NCI-H1694 treated with DMSO at 0.1 percent for 48 hours (cell line): ENCODE measurements around the gene CCDC40.

Experiments
- DNase-seq: peaks from one replicate; lab custom pipeline; 2025; lab: John Stamatoyannopoulos, UW

CCDC40 gene

DNA sequence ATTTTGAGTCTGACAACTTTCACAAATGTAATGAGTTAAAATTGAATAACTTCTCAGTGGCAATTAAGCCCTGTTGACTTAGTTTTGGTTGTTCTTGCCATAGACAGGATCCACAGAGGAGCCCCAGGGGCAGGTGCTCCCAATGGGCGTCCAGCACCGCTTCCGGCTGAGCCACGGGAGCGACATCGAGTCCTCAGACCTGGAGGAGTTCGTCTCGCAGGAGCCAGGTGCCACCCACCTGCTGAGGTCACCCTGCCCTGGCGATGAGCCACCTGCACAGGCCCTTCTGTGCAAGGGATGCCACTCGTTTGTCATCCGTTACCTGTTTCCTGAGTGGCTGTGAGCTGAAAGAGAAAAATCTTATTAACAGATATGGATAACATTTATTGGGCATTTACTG, 10.7 kb downstream of the CCDC40 start:
- DNase-seq = no peak

DNA sequence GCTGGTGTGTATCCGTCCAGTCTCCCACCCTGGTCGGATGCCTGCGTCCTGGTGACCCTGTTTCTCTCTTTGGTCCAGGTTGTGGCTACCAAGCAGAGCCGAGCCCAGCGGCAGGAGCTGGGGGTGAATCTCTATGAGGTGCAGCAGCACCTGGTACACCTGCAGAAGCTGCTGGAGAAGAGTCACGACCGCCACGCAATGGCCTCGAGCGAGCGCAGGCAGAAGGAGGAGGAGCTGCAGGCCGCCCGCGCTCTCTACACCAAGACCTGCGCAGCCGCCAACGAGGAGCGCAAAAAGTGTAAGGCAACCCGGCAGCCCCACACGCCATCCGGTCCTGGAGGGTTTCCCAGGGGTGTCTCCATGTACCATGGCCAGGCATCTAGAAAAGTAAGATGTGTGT, 13.5 kb downstream of the CCDC40 start:
- DNase-seq = no peak

DNA sequence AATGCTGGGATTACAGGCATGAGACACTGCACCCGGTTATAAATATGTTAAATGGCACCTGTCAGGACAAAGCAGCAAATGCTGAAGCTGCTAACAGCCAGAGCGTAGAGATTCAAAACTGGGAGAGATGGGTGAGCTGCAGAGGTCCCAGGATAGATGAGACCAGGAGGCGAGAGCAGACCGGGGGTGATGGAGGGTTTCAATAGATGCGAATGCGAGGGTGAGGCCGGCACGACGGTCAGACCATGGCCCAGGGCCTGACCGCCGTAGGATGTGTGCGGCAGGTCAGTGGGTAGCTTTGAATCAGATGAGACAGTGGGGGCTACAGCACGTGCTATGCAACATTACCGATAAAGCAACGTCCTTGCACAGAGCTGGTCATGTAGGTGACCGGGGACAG, 14.3 kb downstream of the CCDC40 start:
- no peak for DNase-seq

DNA sequence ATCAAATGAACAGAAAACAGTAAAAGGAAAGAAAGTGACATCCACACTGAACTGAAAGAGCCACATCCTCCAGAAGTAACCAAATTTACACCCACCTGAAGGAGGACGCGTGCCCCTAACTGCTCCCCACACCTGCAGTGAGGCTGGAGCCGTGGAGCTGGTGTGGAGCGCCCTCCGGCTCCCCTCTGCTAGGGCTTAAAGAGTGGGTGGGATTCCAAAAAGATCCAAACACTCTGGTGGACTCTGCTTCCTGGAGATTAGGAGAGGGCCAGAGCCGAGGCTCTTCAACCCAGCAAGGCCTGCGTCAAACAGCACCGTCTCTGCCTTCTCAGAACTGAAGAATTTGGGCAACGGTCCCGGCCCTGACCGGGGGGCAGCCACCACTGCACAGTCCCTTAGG, 15.2 kb downstream of the CCDC40 start:
- no peak for DNase-seq

DNA sequence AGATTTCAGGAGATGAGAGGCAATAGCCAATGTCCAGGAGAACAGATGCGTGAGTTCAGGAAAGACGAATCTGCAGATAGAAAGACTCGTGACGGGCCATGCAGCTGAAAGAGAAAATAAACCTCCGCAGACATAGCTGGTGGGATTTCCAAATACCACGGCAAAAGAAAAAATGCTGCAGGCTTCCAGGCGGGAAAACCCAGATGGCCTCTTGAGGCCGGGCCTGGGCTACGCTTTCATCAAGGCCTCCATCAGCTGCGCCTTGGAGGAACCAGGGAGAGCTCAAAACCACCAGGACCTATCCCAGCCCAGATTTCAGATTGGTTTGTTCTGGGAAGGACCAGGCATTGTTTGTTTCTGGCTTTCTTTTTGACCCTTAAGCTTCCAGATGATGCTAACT, 16.7 kb downstream of the CCDC40 start:
- no peak for DNase-seq

DNA sequence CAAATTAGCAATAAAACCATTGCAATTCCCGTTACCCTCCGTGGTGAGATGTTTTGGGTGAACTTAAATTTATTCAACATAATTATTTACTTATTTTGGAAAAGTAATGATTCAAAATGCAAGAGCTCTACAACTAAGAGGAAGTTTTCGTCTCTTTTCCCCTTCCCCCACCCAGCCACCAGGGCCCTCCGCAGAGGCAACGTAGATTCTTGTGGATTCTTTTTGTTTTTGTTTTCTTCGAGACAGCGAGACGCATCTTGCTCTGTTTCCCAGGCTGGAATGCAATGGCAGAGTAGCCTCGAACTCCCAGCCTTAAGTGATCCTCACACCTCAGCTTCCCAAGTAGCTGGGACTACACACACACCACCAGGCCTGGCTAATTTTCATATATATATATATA, 19.2 kb downstream of the CCDC40 start:
- DNase-seq = no peak

DNA sequence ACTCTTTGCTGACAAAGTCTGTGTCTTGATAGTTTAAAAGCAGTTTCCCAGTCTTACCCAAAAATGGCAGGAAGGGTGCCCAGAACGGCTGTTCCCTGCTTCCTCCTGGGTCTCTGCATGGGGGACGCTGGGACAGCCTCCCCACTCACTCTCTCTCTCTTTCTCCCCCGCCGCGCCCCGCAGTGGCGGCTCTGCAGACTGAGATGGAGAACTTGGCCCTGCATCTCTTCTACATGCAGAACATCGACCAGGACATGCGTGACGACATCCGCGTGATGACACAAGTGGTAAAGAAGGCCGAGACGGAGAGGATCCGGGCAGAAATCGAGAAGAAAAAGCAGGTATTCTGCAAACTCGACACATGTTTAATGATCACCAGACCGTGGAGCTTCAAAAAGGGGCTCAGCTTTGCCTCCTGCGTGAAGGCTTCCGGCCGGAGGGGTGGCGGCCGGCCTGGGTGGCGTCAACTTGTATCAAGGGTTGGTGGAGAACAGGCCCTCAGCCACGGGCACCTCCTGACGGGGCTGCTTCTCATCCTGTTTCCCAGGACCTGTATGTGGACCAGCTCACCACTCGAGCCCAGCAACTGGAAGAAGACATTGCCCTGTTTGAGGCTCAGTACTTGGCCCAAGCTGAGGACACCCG, 22.0 kb downstream of the CCDC40 start:
- DNase-seq = no peak

DNA sequence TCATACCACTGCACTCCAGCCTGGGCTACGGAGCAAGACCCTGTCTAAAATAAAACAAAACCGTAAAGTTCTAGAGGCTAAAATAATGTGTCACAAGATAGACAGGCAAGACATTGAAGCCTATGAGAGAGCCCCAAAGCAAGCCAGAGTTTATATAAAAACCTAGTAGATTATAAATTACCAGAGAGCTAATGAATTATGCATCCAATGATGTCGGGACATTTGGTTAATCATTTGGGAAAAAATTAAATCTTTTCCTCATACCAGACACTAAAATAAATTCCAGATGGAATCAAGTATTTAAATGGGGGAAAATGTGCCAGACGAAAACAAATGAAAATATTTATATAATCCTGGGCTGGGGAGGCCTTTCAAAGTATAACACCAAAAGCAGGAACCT, 24.2 kb downstream of the CCDC40 start:
- DNase-seq = no peak

DNA sequence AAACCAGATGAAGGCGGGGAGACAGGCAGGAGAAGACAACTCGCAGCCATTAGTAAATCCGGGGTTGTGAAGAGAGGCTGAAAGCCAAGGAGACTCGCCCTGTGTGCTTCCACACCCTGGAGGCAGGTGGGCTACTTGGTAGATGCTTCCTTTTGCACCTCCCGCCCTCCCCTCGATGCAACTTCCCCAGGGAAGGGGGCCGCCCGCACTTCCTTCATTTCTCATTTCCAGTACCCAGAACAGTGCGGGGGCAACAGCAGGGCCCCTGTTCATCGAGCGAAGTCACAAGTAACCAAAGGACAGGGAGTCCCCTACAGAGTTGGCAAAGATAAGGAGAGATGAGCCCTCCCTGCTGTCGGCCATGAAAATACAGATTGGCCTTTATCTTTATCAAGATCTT, 25.0 kb downstream of the CCDC40 start:
- no peak for DNase-seq

DNA sequence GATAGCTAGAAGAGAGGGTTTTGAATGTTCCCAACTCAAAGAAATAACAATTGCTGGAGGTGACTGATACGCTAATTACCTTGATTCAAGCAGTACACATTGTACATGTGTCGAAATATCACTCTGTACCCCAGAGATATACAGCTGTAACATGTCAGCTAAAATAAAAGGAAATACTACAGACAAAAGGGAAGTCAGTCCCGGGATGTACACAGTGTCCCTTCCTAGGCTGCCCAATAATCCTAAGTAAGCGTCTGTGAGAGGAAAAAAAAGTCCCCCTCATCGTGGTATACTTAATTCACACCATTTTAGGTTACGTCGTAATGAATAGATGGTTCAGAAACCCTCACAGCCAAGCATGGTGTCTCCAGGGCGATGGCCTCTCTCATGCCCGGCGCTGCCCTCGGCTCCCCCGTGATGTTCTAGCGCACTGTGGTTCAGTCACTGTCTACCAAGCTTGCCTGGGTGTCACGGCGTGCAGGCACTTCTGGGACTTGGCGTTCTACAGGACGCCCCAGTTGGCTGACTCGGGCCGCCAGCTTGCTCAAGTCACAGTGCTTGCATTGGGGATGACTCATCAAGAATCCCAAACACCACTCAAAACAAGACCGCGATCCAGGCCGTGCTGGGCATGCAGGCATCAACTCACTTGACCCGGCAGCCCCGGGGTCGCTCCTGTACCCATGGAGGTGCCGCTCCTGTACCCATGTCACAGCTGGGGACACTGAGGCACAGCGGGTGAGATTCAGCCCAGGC, 27.6 kb downstream of the CCDC40 start:
- DNase-seq = no peak

DNA sequence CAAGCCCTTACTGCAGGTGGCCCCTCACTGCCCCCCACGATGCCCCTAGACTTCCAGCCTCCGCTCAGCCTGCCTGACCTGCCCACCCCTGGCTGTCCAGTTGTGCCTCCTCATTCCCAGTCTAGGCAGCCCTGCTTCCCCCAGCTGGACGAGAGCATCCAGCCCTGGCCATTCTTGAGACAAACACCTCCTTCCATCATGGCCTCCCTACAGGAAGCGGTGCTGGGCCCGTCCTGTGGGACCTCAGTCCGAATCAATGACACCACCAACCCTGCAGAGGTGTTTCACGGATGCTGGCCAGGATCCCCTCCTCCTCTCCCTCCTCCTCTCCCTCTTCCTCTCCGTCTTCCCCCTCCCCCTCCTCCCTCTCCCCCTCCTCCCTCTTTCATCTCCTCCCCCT, 28.3 kb downstream of the CCDC40 start:
- no peak for DNase-seq

DNA sequence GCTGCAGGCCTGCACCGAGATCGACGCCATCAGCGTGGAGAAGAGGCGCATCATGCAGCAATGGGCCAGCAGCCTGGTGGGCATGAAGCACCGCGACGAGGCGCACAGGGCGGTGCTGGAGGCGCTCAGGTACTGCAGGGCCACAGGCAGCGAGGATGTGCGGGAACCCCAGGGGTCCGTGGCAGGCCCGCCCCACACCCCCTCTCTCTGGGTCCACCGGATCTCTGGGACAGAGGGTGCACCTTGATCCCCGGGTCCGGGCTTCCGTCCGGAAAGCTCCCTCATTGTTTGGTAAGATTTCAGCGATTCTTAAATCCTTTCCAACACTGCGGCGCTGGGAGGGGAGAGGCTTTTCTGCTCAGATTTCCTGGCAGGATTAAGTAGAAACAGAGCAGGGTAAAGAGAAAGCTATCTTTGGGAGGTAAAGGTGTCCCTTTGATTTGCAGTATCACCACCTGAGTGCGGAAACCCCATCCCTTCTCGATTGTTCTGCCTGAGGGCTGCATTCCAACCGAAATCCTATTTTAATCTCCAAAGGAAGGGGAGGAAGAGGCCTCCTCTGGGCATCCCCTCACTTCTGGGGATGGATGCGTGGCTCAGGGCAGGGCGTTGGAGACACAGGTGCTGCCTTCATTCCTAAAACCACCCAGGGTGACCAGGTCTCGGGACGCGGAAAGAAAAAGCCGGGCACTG, 29.2 kb downstream of the CCDC40 start:
- no peak for DNase-seq

DNA sequence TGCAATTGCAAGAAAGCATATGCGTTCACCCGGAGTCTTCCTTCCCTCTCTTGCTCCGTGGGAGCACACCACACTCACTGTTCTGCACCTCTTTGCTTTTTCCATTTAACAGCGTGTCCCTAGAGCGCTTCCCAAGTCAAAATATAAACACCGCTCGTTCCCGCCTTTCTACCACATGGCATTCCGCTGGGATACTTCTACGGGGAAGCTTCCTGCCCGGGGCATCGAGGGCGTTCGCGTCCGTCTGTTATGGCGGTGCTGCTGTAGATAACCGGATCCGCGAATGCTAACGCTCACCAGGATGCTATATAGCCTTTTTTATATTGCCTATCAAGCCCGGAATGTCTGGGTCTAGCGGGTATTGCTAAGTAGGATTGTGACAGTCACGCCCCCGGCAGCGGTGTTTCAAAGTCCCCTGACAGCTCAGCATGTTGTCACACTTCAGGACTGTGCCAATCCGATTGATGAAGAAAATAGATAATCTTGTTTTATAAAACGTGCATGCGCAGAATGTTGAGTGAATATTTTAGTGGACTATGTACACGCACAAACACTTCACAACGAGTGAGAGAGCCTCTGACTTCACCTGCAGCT, 31.0 kb downstream of the CCDC40 start:
- no peak for DNase-seq

DNA sequence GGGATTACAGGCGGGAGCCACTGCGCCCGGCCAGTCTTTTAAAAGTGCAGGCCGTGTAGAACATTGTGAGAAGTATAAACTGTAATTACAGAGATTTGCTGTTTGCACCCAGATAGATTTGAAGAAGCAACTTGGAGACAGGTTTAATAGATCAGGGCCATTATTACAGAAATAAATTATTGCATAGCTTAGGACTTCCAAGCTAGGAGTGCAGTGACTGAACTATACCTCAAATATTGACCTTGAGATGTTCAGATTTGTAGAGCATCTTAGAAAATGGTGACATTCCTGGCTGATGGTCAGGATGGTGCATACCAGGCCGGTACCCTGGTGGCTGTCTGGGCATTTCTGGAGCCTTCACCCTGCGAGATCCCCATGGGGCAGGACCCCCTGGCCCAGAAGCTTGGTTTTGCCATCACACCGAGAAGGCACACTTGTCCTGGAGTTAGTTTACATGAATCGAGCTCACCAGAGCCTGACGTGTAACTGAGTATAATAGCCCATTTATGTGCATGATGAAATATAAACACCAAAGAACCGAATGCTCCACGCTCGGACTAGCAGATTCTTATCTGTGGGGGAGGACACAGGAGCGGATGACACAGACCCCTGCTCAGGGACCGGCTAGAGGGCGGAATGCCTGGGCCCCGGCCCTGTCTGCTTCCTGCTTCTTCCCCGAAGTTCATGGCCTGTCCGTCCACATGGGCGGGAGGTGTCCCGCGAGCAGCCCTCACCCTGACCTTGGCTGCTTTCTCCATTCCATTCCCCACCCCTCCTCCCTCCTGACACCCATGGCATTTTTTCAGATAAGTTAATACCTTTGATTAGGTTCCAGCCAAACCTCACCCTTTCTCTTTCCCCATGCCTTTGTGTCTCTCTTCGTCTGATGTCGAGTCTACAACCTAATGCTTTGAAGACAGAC, 32.1 kb downstream of the CCDC40 start:
- no peak for DNase-seq

DNA sequence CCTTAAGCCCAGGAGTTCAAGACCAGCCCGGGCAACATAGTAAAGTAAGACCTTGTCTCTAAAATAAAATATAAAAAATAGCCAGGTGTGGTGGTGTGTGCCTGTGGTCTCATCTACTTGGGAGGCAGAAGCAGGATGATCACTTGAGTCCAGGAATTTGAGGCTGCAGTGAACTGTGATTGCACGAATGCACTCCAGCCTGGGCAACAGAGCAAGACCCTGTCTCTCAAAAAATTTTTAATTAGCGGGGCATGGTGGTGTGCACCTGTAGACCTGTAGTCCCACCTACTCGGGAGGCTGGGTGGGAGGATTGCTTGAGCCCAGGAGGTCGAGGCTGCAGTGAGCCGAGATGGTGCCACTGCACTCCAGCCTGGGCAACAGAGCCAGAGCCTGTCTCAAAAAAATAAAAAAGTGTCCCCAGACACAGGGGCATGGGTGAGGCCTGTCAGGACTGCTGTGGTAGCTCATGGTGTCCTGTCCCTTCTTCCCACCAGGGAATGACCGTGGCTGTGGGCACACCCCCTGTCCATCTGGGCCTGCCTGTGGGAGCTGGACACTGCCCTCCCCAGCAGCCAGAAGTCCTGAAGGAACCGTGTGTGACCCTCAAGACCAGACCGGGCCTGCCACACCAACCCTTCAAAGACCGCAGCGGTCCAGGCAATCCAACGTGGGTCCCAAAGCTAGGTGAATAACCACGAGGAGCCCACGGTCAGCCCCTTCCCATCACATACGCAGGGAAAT, 34.1 kb downstream of the CCDC40 start:
- DNase-seq = no peak

DNA sequence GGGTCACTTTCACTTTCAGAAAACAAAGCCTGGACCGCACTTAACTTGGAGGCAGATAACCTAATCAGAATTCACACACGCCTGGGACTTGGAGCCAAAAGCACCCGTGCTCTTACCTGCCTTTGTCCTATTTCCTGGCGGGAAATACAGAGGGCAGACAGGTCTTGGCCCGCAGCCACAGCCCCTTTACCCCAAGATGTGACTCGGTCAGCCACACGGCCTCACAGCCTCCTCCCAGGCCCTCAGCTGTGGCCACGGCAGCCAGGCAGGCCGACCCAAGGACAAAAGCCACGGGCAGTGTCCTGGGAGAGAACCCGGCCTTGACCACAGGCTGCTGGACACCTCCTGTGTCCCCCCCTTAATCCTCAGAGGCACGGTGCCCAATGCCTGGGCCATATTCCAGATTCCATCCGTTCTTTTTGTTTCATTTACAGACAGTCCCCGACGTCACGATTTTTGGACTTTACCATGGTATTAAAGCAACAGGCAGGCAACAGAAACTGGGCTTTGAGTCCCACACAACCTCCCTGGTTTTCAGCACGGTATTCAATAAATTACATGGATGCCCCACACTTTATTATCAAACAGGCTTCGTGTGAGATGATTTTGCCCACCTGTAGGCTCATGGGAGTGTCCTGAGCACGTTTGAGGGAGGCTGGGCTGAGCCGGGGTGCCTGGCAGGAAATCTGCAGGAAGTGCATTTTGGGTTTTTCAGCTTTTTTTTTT, 34.8 kb downstream of the CCDC40 start:
- no peak for DNase-seq

DNA sequence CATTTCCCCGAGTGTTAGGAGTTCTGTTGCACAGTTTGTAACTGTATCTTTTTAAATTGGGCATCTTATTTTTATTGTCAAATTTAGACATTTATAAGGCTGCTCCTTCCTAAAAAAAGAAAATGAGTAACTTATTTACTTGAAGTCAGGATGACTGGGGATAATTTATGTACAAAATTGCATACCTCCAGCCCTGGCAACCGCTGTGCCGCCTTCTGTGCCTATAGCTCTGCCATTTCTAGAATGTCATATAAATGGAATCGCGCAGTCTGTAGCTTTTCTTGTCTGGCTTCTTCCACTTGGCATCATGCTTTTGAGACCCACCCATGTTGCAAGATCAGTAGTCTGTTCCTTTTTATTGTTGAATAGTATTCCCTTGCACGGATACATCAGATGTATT, 36.0 kb downstream of the CCDC40 start:
- DNase-seq = no peak

DNA sequence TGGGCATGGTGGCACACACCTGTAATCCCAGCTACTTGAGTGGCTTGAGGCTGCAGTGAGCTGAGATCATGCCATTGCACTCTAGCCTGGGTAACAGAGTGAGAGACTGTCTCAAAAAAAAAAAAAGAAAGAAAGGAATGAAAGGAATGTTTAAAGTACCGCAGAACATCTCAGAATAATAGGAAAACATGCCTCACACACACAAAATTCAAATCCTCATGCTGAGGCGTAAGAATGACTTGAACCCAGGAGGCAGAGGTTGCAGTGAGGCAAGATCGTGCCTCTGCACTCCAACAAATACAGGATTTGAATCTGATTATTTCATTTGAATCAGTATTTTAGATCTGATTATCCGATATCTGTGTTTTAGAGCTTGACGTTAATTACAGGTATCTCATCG, 43.6 kb downstream of the CCDC40 start:
- no peak for DNase-seq

DNA sequence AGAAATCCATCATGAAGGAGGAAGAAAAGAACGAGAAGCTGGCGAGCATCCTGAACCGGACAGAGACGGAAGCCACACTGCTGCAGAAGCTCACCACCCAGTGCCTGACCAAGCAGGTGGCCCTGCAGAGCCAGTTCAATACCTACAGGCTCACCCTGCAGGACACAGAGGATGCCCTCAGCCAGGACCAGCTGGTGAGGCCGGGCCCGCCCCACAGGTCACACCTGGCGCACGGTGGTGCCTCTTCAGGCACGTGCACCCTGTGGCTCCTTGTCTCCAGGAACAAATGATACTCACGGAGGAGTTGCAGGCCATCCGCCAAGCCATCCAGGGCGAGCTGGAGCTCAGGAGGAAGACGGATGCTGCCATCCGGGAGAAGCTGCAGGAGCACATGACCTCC, 45.2 kb downstream of the CCDC40 start:
- DNase-seq = no peak

DNA sequence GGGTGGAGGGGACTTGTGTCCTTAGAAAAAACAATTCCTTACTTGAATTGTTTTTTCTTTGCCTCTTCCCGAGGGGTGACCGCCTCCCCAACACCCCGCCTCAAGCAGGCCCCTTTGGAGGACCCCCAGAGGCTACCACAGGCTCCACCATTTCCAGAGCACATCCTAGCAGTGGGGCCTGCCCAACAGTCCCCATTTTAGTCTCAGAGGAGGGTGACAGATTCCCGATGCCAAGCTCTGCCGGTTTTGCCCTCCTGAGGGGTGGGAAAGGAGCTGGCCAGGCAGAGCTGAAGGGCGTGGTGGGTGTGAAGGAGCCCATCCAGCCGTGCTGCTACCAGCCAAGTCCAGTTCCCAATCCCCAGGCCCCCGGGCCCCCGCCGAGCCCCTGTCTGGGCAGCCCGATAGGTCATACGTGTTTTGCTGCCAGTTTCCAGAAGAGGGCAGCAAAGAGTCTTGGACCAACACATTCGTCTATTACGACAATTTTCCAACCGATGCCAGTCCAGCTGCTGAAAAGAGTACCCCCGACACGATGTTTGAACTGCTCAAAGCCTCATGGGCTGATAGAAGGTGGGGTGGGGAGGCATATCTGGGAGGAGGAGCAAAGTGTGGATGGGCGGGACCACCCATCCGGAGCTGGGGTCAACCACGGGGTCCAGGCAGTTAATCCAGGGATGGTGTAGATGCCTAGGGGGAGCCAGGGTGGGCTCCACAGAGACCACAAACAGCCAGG, 46.1 kb downstream of the CCDC40 start:
- peak; percentile 90 for DNase-seq
